NCI-H146 treated with DMSO at 0.1 percent for 48 hours (cell line): ENCODE data around the gene MATCAP1.

ENCODE experiments used
- DNase-seq: peaks from one replicate; lab custom pipeline; 2025; ENCODE audit not compliant: unreplicated experiment; lab: John Stamatoyannopoulos, UW

Gene MATCAP1

DNA sequence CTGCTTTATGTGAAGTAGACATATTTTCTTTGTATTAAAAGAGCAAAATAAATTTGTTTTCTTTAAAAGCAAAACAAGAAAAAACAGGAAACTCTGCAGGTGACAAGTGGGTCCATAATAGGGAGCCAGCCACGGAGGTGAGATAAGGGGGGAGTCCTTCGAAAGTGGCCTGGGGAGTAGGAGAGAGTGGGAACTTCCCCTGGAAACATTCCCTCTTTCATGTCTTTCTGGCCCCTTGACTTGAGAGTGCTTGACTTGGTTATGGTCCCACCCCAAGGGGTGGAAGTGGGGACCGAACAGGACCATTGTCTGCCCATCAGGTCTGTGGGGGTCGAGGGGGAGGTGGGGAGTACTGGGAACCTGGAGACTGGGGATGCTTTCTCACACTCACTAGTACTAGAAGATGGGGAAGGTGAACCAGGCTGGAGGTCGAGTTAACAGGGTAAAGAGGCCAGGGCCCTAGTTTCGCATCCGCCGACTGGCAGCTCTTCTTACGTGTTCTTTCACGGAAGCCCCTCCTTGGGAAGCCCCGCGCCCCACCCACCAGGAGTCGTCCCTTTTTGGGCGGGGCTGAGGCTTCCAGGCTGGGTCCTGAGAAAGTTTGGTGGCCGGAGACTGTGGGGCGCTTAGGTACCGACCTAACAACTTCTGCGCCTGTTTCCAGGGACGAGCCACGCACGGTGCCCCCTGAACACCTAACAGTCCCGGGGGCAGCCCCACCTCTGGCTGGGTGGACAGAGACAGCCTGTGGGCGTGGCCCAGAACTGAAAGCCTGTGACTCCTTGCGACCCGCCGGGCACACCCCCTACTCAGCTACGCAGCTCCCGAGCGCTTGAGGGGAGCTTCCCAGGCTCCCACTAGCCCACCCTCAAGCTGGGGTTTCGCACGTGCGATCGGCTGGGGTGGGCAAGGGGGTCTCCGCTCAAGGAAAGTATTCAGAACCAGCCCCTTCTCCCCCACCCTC is 24.8 kb downstream of the MATCAP1 start:
- no peak for DNase-seq

DNA sequence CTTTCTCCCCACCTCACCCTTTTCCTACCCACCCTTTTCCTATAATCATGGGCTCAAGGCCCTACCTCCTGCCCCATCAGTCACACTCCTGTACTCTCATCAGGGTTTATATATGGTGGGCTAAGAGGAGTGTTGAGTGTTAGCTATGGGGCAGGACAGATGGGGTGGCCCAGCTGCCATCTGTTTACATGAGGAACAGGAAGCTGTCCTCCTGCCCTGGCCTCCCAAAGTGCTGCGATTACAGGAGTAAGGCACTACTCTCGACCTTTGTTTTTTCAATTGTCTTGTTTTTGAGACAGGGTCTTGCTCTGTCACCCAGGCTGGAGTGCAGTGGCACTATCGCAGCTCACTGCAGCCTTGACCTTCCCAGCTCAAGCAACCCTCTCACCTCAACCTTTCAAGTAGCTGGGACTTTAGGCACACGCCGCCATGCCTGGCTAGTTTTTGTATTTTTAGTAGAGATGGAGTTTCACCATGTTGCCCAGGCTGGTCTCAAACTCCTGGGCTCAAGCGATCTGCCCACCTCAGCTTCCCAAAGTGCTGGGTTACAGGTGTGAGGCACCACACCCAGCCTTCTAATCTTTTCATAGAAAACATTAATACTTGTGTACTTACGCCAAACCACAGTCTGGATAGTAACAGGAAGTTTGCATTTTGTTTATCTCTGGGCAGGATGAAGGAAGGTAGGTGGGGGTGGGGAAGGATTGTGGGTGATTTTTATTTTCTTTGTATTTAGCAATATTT is 25.7 kb downstream of the MATCAP1 start:
- DNase-seq, result no peak

GRCh38 chr16:67157106-67157748 is 26.5 kb downstream of the MATCAP1 start:
- DNase-seq, result no peak

- no peak for DNase-seq
Measured at GRCh38 chr16:67156143-67156844, 27.5 kb downstream of the MATCAP1 start.

DNA sequence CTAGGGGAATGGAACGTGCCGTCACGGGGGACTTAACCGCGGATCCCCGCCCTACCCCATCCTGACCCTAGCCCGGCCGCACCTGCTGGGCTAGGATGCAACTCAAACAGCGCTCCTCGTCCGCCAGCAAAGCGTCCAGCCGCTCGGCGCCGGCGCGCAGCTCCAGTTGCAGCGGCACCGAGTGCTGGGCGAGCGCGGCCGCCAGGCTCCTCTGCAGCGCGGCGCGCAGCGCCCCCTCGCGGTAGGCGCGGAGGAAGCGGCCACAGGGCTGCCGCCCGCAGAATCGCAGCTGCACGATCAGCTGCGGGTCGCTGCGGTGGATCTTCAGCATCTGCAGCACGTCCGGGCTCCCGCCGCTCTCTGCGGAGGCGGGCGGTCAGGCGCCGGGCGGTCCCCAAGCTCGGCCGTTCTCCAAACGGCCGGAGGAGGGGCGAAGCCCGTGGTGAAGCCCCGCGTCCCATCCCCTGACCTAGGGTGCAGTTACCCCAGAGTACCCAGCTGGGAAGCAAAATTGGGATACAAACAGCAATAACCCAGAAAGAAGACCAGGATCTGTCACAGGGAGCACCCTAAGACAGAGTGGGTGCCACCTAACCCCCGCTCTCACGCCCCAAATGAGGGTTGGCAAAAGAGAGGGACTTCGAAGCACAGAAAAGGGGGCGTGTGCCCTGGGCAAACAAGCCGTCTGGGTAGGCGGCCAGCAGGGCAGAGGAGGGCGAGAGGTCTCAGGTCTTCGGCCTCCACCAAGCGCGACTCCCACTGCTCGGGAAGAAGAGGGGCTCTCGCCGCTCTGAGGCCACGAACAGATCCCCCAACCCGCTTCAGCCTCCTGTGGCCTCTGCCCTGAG is 28.2 kb downstream of the MATCAP1 start:
- peak; percentile 26 for DNase-seq

DNA sequence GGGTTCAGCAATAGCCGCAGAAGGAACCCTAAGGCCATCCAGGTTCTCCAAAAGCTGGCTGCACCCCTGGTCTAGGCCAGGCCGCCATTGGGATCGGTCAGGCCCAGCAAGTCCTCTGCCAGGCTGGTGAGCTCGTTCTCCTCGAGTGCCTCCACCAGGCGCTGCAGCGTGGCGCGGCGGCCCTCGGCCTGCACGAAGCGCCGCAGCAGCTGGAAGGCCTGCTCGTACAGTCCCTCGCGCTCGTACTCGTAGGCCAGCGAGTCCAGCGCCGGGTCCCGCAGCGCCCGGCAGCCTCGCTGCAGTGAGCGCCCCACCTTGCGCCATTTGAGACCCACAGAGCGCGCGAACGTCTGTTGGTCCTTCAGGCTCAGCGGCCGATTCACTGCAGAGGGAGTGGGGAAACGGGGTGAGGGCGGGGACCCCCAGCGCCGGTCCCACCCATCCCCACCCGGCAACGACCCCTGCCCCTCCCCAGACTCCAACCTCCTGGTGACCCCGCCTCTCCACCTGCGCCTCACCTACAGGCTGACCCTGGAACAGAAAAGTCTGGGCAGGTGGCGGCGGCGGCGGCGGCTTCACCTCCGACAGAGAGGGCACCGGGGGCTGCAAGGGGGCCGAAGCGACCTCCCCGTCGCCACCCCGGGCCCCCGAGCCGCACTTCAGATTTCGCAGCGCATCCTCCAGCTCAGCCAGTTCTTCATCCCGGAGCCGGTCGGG is 29.0 kb downstream of the MATCAP1 start:
- no peak for DNase-seq

GRCh38 chr16:67151431-67152097 is 32.2 kb downstream of the MATCAP1 start:
- DNase-seq, result no peak

DNA sequence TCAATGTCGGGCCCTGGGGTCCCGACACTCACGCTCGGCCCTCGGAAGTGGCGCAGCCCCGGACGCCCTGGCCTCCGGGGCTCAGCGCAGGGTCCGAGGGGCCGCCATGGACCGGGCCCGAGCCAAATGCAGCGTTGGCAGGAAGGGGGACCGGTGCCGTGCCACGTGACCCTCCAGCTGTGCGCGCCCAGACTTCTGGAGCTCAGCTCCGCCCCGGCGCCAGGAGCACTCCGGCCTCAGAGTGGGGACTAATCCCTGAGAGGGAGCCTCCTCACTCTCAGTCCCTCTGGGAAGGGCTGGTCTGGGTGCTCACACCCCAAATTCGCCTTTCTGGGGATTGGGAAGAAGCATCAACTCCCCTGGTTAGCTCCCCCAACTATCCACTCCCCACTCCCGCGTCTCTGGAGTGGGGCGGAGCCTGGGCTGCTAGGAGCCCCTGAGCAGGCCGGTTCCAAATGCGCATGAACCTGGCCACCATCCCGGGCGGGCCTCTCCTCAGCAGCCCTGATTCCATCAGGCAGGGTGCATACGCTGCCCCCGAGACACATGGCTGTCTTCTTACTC is 32.8 kb downstream of the MATCAP1 start, which contains the start of gene B3GNT9:
Gene B3GNT9, minus strand, starts transcription at position 166 of the 564 bp plus-strand sequence. CDS start 513 bp downstream, outside the sequence.
- DNase-seq, result no peak

DNA sequence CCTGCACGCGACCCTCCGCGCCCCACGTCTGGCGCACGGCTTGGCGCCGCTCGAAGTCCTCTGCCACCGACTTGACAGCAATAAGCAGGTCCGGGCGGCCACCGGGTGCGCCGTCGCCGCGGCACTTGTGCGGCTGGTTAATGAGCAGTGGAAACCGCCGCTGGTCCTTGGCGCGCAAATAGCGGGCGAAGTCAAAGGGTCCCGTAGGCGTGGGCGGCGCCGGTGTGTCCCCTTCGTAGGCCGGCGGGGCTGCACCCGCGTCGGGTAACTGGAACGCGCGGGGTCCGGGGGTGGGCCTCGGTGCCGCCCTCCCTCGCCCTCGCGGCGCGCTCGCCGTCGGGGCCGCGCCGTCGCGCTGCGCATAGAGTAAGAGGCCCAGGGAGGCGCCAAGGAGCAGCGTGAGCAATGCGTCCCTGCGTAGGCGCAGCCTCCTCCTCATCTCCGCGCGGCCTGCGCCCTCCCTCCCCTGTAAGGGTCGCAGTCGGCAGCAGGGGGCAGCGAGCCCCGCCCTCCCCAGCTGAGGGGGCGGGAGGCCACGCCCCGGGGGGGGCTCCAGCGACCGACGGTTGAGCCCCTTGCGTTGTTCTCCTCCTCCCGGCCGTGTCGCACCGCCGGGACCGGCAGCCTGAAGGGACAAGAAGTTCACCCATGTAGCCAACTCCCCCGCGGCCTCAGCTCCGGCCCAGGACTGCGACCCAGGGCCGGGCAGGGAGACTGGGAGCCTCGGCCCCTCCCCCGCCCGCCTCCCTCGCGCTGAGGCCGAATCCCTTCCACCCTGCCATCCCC is 33.5 kb downstream of the MATCAP1 start:
- no peak for DNase-seq

- DNase-seq, result no peak
Measured at GRCh38 chr16:67149276-67150046, 34.3 kb downstream of the MATCAP1 start.

DNA sequence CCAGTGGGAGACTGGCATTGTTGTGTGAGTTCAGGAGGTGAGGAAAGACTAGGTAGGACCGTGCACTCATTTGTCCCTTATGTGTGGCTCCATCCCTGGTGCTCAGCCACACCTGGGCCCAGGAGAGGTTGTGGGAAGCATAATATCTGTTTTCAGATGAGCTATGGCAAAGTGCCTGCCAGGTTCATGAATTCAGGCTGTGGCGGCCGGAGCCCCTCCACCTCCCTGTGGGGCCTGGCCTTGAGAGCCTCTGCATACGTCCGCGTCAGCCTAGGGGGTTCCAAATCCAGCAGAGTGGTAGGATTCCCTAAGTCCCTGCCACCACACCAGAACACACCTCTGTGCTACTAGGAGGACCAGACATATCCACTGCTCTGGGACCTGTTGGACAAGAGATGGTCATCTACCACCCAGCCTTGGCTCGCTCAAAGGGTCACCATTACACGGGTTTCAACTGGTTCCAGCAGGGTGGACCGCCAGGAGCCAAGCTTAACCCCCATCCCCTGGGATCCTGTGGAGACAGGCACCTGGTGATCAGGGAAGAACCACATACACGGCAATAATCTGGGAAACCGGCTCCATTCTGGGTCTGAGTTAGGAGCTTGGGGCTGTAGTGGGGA is 35.0 kb downstream of the MATCAP1 start:
- no peak for DNase-seq

GRCh38 chr16:67148221-67148620 is 35.5 kb downstream of the MATCAP1 start:
- DNase-seq, result no peak

DNA sequence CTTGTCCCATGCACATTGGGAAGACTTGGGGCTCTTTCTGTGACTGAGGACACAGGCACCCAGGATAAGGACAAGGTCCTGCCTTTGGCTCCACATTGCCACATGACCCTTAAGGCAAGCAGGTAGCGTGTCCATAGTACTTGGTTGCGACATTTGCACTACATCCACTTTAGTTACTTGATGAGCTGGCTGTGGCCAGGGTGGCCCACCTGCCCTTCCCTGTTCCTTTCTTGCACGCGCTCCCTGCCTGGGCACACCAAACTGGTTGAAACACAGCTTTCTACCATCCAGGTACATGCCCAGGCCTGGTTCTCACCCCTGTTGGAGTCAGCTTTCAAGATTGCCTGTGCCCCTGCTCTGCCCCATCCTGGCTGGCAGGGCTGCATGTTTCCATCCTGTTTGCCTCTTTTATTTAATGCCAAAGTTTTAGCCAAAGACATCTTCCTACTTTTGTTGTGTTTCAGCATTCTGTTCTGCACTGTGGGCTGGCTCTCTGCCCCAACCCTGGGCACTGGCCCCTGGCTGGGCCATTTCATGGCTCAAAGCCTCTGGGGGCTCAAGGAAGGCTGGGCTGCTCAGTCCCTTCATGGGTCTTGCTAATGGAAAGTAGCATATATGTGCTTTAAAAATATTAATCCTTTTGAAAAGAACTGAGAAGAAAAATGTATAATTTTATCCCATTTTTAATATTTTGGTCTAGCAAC is 36.2 kb downstream of the MATCAP1 start:
- no peak for DNase-seq

DNA sequence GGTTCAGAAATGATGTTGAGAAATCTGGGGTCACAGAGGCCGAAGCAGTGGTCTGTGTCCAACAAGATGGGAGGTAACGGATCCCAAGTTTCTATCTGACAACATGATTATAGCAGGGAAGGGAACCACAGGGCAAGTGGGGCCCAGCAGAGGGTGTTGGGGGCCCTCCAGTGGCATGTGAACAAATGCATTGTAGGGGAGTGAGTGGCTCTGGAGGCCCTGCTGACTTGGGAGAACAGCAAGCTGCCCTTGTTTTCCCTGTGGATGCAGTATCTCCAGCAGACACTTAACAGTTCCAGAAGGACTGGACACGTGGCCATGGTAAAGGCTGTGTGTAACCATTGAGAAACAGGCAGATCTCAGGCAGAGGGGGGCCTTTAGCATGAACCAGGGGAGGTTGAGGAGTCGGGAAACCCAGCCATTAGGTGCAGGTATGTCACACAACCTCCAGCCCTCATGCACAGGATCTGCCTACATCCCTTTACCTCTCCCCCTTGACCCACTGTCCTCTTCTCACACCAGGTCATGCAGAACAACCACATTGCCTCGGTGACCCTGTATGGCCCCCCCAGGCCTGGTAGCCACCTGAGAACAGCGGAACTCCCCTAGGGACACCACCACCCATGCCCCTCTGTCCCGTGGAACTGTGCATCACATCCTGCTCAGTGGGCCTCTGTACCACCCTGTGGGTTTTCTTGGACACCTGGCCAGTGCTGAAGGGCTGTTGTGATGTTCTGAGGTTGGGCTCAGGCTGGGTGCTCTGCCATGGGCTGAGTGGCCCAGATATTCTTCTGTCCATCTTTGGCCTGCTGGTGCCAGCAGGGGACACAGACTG is 37.0 kb downstream of the MATCAP1 start:
- DNase-seq, result no peak

GRCh38 chr16:67145746-67146145 is 38.0 kb downstream of the MATCAP1 start:
- DNase-seq, result no peak
